Astrocyte of the spinal cord (primary cell): ENCODE data around the gene CEP85L.

ENCODE experiments used
- DNase-seq: peaks from one replicate; pipeline ENCODE4 v3.0.0; 2011; ENCODE audit warnings: low read depth, low spot score
- H3K4me3 ChIP-seq: 2 replicates; pipeline ENCODE4 v1.5.1; 2011; ENCODE audit warnings: low read depth, mild to moderate bottlenecking, low read length, moderate library complexity
- in situ Hi-C: cut with HindIII; loops from 2 replicates; pipeline ENCODE4 v1.10.0; 2017; ENCODE audit warnings: low sequenced_read_pairs
- TF ChIP-seq, protein P1 (sequence below): IDR thresholded peaks from 2 replicates; pipeline ENCODE4 v1.5.1; 2012; ENCODE audit warnings: low read depth, mild to moderate bottlenecking, low read length, inconsistent platforms

CEP85L gene

GRCh38 chr6:118683881-118684872 is 32.8 kb upstream of the CEP85L start:
- no peak for DNase-seq
- TF ChIP-seq, protein P1, sequence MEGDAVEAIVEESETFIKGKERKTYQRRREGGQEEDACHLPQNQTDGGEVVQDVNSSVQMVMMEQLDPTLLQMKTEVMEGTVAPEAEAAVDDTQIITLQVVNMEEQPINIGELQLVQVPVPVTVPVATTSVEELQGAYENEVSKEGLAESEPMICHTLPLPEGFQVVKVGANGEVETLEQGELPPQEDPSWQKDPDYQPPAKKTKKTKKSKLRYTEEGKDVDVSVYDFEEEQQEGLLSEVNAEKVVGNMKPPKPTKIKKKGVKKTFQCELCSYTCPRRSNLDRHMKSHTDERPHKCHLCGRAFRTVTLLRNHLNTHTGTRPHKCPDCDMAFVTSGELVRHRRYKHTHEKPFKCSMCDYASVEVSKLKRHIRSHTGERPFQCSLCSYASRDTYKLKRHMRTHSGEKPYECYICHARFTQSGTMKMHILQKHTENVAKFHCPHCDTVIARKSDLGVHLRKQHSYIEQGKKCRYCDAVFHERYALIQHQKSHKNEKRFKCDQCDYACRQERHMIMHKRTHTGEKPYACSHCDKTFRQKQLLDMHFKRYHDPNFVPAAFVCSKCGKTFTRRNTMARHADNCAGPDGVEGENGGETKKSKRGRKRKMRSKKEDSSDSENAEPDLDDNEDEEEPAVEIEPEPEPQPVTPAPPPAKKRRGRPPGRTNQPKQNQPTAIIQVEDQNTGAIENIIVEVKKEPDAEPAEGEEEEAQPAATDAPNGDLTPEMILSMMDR, result no peak
- no peak overlapping the region for H3K4me3 ChIP-seq
- in situ Hi-C loops, result no loop called here

DNA sequence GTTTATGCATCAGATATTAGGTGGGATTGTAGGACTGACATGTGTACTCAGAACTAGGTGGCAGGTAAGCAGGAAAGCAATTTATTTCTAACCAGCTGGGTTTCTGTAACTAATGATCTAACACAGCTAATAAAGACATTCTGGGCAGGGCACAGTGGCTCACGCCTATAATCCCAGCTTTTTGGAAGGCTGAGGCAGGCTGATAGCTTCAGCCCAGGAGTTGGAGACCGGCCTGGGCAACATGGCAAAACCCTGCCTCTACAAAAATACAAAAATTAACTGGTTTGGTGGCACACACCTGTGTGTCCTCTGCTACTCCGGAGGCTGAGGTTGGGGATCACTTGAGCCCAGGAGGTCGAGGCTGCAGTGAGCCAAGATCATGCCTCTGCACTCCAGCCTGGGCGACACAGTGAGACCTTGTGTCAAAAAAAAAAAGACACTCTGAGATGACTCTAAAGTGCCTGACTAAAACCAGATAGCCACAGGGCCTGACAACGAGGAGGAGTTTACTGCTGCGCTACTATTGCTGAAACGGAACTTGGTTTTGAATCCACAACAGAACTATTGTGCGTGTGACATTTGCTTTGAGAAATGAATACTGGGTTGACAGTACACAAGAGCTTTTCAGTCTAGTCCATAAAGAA is 29.2 kb upstream of the CEP85L start:
- H3K4me3 ChIP-seq, result no peak overlapping the region
- TF ChIP-seq, protein P1, result no peak
- in situ Hi-C loops, result no loop called here
- no peak for DNase-seq

DNA sequence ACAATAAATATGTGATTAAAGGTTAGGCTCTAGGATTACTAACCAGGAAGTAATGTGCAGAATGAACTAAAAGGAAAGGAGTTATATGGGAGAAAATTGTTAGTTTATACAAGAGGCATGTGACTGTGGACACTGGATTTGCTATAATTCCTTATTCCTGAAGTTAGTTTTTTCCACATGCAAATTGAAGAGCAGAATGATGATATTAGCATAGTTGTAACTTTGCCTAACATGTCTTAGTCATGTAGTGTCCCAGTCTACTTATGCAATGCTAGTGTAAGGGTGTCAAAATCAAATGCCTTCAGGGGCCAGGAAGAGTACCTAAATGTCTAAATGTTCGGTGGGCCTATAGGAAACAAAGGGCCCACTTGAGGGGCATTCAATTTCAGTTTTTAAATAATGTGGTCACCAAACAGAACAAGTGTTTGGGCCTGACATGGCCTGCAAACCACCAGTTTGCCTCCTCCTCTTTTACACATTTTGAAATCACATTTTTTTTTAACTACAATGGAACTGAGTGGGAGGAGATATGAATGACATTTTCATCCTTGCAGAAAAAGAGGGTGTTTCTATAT is 28.0 kb upstream of the CEP85L start:
- in situ Hi-C loops, result no loop called here
- no peak overlapping the region for H3K4me3 ChIP-seq
- TF ChIP-seq, protein P1, result no peak
- peak; percentile 40 for DNase-seq

GRCh38 chr6:118678866-118679265 is 27.5 kb upstream of the CEP85L start:
- TF ChIP-seq, protein P1, result no peak
- peak; percentile 68 for DNase-seq
- H3K4me3 ChIP-seq, result no peak overlapping the region
- in situ Hi-C loops, result no loop called here

DNA sequence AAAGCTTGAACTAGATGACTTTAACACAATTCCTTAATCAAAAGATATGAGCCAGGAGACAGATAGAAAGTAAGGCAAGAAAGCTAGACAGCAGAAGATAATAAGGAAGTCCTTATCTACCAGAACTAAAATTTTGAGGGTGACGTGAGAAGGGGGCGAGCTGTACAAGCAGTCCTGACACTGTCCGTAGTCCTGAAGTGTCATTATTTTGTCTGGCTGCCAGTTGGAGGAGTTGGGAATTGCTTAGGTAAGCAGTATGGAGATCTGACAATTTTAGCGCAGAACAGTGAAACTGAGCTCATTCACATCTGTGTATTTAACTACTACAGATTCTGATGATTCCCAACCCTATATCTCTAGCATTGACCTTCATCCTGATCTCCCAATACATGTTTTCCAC is 25.8 kb upstream of the CEP85L start:
- in situ Hi-C loops, result no loop called here
- TF ChIP-seq, protein P1, result no peak
- H3K4me3 ChIP-seq, result no peak overlapping the region
- DNase-seq, result no peak

DNA sequence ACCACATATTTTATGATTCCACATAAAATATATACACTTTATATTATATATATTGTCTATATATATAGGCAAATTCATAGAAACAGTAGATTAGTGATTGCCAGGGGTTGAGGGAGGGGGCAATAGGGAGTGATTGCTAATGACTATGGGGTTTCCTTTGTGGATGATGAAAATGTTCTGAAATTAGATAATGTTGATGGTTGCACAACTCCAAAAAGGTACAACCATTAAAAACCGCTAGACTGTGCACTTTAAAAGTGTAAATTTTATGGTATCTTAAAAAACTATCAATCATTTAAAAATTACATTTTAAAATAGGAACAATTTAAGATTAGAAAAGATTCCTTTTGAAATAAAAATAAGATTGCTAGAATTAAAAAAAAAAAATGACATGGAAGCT is 23.8 kb upstream of the CEP85L start:
- in situ Hi-C loops, result no loop called here
- TF ChIP-seq, protein P1, result no peak
- no peak overlapping the region for H3K4me3 ChIP-seq
- no peak for DNase-seq
